HEK293 (cell line): ENCODE results near the gene ZFYVE28.

Experiments used
- CTCF ChIA-PET: fragments of 350-600 bp; formaldehyde crosslinking; extraction: SDS; loops from one replicate; lab custom pipeline; 2021; ENCODE audit warnings: antibody characterized with exemption; lab: Yijun Ruan, JAX
- POLR2A ChIA-PET: fragments of 300-600 bp; formaldehyde crosslinking; extraction: SDS; loops from one replicate; lab custom pipeline; 2020; ENCODE audit warnings: antibody characterized with exemption, inconsistent platforms; lab: Yijun Ruan, JAX
- H3K27ac ChIP-seq: fragments of 200-500 bp; sonication (Bioruptor generic); 2 replicates; pipeline ENCODE4 v1.5.1; 2014; ENCODE audit warnings: low read depth, low read length, control low read depth, inconsistent platforms; ENCODE audit errors: extremely low read depth
- H3K36me3 ChIP-seq, 2 experiments: fragments of 200-500 bp in 1 of 2; sonication (Bioruptor generic) in 1 of 2; 1 replicate in 1 of 2; 2 replicates in 1 of 2; pipeline ENCODE4 v1.5.1; 2014 to 2017; ENCODE audit warnings: inconsistent platforms in 2 of 2, low read length in 2 of 2; ENCODE audit not compliant: control insufficient read depth in 2 of 2, insufficient read depth in 1 of 2
- H3K4me1 ChIP-seq: fragments of 200-500 bp; sonication (Bioruptor generic); 2 replicates; pipeline ENCODE4 v1.5.1; 2014; ENCODE audit warnings: mild to moderate bottlenecking, low read length, inconsistent platforms; ENCODE audit not compliant: control insufficient read depth, insufficient read depth
- H3K4me3 ChIP-seq: 2 replicates; pipeline ENCODE4 v1.5.1; 2011; ENCODE audit warnings: low read depth, mild to moderate bottlenecking, control low read depth, low read length, moderate library complexity
- H3K9me3 ChIP-seq: fragments of 200-500 bp; sonication (Bioruptor generic); 2 replicates; pipeline ENCODE4 v1.5.1; 2014; ENCODE audit warnings: low read depth, low read length, inconsistent platforms; ENCODE audit not compliant: control insufficient read depth, insufficient read depth
- FEZF1 ChIP-seq: fragments of 450-650 bp; formaldehyde crosslinking; IDR thresholded peaks from 2 replicates; pipeline ENCODE4 v1.5.1; 2016; ENCODE audit warnings: missing biosample characterization, missing genetic modification characterization
- HIC1 ChIP-seq: fragments of 450-650 bp; formaldehyde crosslinking; IDR thresholded peaks from 2 replicates; pipeline ENCODE4 v1.5.1; 2016; ENCODE audit warnings: missing biosample characterization, missing genetic modification characterization
- KLF10 ChIP-seq: fragments of 450-650 bp; IDR thresholded peaks from 2 replicates; pipeline ENCODE4 v1.5.1; 2018; ENCODE audit warnings: missing biosample characterization, mild to moderate bottlenecking, missing genetic modification characterization
- YY2 ChIP-seq: fragments of 450-650 bp; formaldehyde crosslinking; IDR thresholded peaks from 2 replicates; pipeline ENCODE4 v1.5.1; 2016; ENCODE audit warnings: missing biosample characterization, missing genetic modification characterization
- ZBTB8A ChIP-seq: fragments of 450-650 bp; formaldehyde crosslinking; IDR thresholded peaks from 2 replicates; pipeline ENCODE4 v1.5.1; 2016; ENCODE audit warnings: missing biosample characterization, missing genetic modification characterization
- ZFHX2 ChIP-seq: fragments of 450-650 bp; formaldehyde crosslinking; conservative IDR thresholded peaks from 2 replicates; pipeline ENCODE4 v1.5.1; 2016; ENCODE audit warnings: missing biosample characterization, missing genetic modification characterization
- ZNF16 ChIP-seq: fragments of 450-650 bp; formaldehyde crosslinking; IDR thresholded peaks from 2 replicates; pipeline ENCODE4 v1.5.1; 2016; ENCODE audit warnings: low read depth, missing biosample characterization, missing genetic modification characterization
- ZNF174 ChIP-seq: fragments of 450-650 bp; formaldehyde crosslinking; IDR thresholded peaks from 2 replicates; pipeline ENCODE4 v1.5.0; 2017; ENCODE audit warnings: missing biosample characterization, mild to moderate bottlenecking, missing genetic modification characterization
- ZNF19 ChIP-seq: fragments of 450-650 bp; formaldehyde crosslinking; IDR thresholded peaks from 2 replicates; pipeline ENCODE4; 2016; ENCODE audit warnings: missing biosample characterization, missing genetic modification characterization, low read depth
- ZNF221 ChIP-seq: fragments of 450-650 bp; formaldehyde crosslinking; IDR thresholded peaks from 2 replicates; pipeline ENCODE4 v1.5.1; 2017; ENCODE audit warnings: missing biosample characterization, missing genetic modification characterization, borderline replicate concordance
- ZNF248 ChIP-seq: fragments of 450-650 bp; formaldehyde crosslinking; IDR thresholded peaks from 2 replicates; pipeline ENCODE4 v1.5.1; 2017; ENCODE audit warnings: missing biosample characterization, missing genetic modification characterization
- ZNF266 ChIP-seq: fragments of 450-650 bp; formaldehyde crosslinking; IDR thresholded peaks from 2 replicates; pipeline ENCODE4 v1.5.1; 2016; ENCODE audit warnings: missing biosample characterization, missing genetic modification characterization, low read depth
- ZNF341 ChIP-seq: fragments of 450-650 bp; formaldehyde crosslinking; IDR thresholded peaks from 2 replicates; pipeline ENCODE4; 2016; ENCODE audit warnings: low read depth, missing biosample characterization, missing genetic modification characterization
- ZNF521 ChIP-seq: fragments of 450-650 bp; formaldehyde crosslinking; IDR thresholded peaks from 2 replicates; pipeline ENCODE4 v1.5.1; 2017; ENCODE audit warnings: missing biosample characterization, mild to moderate bottlenecking, missing genetic modification characterization
- ZNF664 ChIP-seq: fragments of 450-650 bp; formaldehyde crosslinking; IDR thresholded peaks from 2 replicates; pipeline ENCODE4 v1.5.1; 2016; ENCODE audit warnings: missing biosample characterization, missing genetic modification characterization
- ZXDB ChIP-seq: fragments of 450-650 bp; formaldehyde crosslinking; IDR thresholded peaks from 2 replicates; pipeline ENCODE4 v1.5.1; 2016; ENCODE audit warnings: missing biosample characterization, missing genetic modification characterization
- TF ChIP-seq, protein P1 (sequence below): fragments of 450-650 bp; formaldehyde crosslinking; IDR thresholded peaks from 2 replicates; pipeline ENCODE4 v1.5.1; 2016; ENCODE audit warnings: missing biosample characterization, missing genetic modification characterization
- TF ChIP-seq, protein P2 (sequence below): fragments of 450-650 bp; formaldehyde crosslinking; optimal IDR thresholded peaks from 2 replicates; pipeline ENCODE3; 2016; ENCODE audit warnings: missing biosample characterization, mild to moderate bottlenecking, missing genetic modification characterization
- TF ChIP-seq, protein P3 (sequence below): fragments of 450-650 bp; formaldehyde crosslinking; IDR thresholded peaks from 2 replicates; pipeline ENCODE4 v1.5.1; 2016; ENCODE audit warnings: missing biosample characterization, missing genetic modification characterization
- TF ChIP-seq, protein P4 (sequence below): fragments of 450-650 bp; formaldehyde crosslinking; IDR thresholded peaks from 2 replicates; pipeline ENCODE4 v1.5.1; 2016; ENCODE audit warnings: missing biosample characterization, missing genetic modification characterization, low read depth

The ZFYVE28 gene

DNA sequence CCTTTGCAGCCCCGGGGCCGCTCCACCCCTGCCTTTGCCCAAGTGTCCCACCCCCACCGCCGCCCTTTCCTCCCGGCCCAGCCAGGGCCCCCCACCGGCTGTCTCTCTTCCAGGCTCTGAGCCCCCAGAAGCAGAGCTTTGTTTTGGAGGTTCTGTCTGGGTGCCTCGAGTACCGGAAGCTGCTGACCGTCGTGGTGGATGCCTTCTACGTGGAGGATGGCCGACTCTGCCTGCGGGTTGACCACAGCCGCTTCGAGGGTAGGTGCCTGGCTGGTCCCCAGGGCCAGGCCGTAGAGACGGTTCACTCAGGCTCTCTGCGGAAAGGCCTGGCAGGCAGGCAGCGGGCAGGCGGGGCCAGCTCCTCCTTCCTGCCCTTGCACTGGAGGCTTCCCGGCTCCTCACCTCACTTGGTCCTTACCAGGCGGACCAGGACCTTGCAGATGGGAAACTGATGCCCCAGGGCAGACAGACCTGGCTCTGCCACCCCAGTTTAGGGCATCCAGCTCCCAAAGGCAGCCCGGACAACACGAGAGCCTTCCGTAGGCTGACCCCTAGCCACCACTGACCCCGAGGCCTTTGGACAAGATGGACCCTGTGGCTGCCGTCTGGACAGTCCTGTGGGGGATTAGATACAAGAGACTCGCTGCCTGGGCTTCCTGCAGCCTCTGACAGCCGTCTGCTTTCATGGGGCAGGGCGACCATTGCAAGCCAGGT, 18.5 kb upstream of the ZFYVE28 start:
- TF ChIP-seq FEZF1 (tag by site-specific recombination): no peak
- TF ChIP-seq ZNF521 (tag by site-specific recombination): no peak
- no peak for TF ChIP-seq ZNF16 (tag by site-specific recombination)
- no peak for TF ChIP-seq ZNF664 (tag by site-specific recombination)
- no peak for TF ChIP-seq ZNF266 (tag by site-specific recombination)
- TF ChIP-seq, protein P1, sequence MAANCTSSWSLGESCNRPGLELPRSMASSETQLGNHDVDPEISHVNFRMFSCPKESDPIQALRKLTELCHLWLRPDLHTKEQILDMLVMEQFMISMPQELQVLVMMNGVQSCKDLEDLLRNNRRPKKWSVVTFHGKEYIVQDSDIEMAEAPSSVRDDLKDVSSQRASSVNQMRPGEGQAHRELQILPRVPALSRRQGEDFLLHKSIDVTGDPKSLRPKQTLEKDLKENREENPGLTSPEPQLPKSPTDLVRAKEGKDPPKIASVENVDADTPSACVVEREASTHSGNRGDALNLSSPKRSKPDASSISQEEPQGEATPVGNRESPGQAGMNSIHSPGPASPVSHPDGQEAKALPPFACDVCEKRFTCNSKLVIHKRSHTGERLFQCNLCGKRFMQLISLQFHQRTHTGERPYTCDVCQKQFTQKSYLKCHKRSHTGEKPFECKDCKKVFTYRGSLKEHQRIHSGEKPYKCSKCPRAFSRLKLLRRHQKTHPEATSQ (tag by site-specific recombination): no peak
- TF ChIP-seq ZNF19: no peak
- no peak for TF ChIP-seq ZNF221
- no peak for TF ChIP-seq YY2 (tag by site-specific recombination)
- no peak for TF ChIP-seq ZXDB (tag by site-specific recombination)
- no peak for TF ChIP-seq ZBTB8A (tag by site-specific recombination)
- TF ChIP-seq, protein P2, sequence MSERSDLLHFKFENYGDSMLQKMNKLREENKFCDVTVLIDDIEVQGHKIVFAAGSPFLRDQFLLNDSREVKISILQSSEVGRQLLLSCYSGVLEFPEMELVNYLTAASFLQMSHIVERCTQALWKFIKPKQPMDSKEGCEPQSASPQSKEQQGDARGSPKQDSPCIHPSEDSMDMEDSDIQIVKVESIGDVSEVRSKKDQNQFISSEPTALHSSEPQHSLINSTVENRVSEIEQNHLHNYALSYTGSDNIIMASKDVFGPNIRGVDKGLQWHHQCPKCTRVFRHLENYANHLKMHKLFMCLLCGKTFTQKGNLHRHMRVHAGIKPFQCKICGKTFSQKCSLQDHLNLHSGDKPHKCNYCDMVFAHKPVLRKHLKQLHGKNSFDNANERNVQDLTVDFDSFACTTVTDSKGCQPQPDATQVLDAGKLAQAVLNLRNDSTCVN: no peak
- TF ChIP-seq ZNF248 (tag by site-specific recombination): no peak
- TF ChIP-seq ZNF341: no peak
- no peak for TF ChIP-seq ZFHX2 (tag by site-specific recombination)
- no peak for TF ChIP-seq HIC1 (tag by site-specific recombination)
- no peak for TF ChIP-seq ZNF174 (tag by site-specific recombination)
- TF ChIP-seq KLF10 (tag by site-specific recombination): no peak
- TF ChIP-seq, protein P3, sequence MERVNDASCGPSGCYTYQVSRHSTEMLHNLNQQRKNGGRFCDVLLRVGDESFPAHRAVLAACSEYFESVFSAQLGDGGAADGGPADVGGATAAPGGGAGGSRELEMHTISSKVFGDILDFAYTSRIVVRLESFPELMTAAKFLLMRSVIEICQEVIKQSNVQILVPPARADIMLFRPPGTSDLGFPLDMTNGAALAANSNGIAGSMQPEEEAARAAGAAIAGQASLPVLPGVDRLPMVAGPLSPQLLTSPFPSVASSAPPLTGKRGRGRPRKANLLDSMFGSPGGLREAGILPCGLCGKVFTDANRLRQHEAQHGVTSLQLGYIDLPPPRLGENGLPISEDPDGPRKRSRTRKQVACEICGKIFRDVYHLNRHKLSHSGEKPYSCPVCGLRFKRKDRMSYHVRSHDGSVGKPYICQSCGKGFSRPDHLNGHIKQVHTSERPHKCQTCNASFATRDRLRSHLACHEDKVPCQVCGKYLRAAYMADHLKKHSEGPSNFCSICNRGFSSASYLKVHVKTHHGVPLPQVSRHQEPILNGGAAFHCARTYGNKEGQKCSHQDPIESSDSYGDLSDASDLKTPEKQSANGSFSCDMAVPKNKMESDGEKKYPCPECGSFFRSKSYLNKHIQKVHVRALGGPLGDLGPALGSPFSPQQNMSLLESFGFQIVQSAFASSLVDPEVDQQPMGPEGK (tag by site-specific recombination): no peak
- TF ChIP-seq, protein P4, sequence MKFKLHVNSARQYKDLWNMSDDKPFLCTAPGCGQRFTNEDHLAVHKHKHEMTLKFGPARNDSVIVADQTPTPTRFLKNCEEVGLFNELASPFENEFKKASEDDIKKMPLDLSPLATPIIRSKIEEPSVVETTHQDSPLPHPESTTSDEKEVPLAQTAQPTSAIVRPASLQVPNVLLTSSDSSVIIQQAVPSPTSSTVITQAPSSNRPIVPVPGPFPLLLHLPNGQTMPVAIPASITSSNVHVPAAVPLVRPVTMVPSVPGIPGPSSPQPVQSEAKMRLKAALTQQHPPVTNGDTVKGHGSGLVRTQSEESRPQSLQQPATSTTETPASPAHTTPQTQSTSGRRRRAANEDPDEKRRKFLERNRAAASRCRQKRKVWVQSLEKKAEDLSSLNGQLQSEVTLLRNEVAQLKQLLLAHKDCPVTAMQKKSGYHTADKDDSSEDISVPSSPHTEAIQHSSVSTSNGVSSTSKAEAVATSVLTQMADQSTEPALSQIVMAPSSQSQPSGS: no peak
- Histone ChIP-seq H3K4me3 (no peak overlapping the region), H3K27ac (no peak overlapping the region), H3K9me3 (no peaks in the 10 kb centered on the region), H3K36me3 (no peaks in the 10 kb centered on the region), H3K4me1 (no peaks in the 10 kb centered on the region)
- ChIA-PET CTCF (interaction anchor here (0.6 kb wide), 1 partner anchor 34 kb away, joined by 4 read pairs; no protein-coding TSS in a partner anchor), POLR2A (interaction anchor here (0.8 to 1.3 kb wide), 2 partner anchors 32 to 175 kb away, joined by 3 read pairs; partner anchors contain the start of genes MXD4 and RNF4)
